NCI-H2029 treated with DMSO at 0.1 percent for 48 hours (cell line): Measurements from ENCODE around the gene SNRPD3.
A peak's percentile ranks its signal among the peaks of the same experiment; 100 is the strongest.
"Not testable (repeated sequence)": the region's sequence is repeated elsewhere in the genome, so short reads cannot be mapped to it uniquely, and the experiment has no call there.

Source experiments
- DNase-seq: peaks from one replicate; lab custom pipeline; 2025; lab: John Stamatoyannopoulos, UW

SNRPD3 gene

GRCh38 chr22:24555165-24556039 lies at the start of gene SNRPD3:
TSS of gene SNRPD3 (plus strand) at chr22:24555999. CDS start at chr22:24557675, 1,676 bp downstream.
- DNase-seq, result peak; percentile 82

DNA sequence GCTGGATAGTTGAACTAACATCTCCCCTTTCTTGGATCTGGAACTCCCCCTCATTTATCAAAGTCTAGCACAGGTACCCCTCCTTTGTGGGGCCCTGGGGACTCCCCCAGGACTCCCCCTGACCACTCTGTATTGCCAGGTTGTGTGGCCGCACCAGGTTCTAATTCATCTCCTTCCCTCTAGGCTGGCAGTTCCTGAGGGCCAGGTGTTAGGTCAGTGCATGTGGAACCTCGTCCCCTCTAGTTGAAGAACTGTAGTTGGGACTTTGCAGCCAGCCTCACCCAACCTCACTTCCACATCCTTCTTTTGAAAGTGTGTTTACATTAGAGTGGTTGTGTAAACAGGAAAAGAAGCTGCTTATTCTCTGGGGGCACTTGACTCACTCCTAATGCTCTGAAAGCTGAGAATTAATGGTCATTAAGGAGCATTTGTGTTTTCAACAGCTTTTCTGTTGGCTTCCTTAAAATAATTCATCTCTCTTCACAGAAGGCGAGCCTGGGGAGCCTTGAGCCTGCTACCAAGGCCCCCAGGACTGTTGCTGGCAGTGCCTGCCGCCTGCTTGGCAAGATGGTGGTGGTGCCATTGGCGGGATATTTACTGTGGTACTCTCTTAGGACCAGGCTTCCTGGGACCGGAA lies 48.9 kb upstream of the SNRPD3 start:
- DNase-seq, result peak; percentile 66

DNA sequence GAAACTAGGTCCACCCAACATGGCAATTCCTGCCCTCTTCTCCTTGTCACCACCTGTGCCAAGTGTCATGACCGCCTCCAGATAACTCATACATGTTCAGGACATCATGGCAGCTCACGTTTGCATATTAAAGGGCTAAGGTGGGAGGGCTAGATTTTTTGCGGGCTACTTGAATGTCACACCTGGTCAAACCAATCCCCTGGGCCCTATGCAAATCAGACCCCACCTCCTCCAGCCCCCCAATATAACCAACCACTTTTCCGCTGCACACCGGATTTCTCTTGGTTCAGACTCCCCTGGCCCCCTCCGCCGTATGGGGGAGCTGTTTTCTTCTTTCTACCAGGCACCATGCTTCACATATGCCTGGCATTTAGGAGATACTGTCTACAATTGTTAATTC lies 48.1 kb upstream of the SNRPD3 start:
- no peak for DNase-seq

GRCh38 chr22:24510637-24511625 lies 44.9 kb upstream of the SNRPD3 start:
- DNase-seq, result no peak

- DNase-seq, result no peak
These were observed 43.8 kb upstream of the SNRPD3 start for GRCh38 chr22:24512043-24512442.

DNA sequence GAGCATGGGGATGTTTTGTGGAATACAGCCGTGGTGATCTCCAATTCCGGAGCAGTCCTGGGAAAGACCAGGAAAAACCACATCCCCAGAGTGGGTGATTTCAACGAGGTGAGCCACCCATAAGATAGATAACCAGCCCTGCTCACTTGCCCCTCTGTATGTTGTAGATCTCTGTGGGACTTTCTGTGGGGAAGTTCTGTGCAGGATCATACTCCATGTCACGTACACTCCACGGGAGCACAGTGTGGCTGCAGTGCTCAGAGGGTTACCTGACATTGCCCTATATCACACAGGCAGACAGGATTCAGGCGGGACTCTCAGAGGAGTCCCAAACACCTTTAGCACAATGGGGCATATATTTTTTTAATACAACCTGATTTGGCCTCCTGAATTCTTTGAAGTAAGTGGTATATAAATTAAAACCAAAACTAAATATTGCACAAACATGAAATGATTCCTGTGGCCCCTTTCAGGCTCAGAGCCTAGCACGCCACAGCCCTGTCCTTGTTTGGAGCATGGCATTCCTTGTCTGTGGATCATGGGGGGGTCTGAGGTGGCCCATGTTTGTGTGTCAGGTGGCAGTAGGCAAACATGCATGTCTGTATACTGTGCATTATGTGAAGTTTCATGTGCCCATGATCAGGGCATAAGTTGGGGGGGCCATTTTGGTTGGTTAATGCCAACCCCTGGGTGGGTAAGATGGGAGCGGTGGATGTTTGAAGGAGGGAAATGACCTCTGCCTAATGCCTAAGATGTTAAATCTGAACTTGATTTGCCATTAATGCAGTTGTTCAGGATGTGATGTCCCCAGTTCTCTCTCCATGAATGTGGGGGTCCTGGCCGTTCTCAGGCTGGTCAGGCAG lies 42.2 kb upstream of the SNRPD3 start:
- no peak for DNase-seq

DNA sequence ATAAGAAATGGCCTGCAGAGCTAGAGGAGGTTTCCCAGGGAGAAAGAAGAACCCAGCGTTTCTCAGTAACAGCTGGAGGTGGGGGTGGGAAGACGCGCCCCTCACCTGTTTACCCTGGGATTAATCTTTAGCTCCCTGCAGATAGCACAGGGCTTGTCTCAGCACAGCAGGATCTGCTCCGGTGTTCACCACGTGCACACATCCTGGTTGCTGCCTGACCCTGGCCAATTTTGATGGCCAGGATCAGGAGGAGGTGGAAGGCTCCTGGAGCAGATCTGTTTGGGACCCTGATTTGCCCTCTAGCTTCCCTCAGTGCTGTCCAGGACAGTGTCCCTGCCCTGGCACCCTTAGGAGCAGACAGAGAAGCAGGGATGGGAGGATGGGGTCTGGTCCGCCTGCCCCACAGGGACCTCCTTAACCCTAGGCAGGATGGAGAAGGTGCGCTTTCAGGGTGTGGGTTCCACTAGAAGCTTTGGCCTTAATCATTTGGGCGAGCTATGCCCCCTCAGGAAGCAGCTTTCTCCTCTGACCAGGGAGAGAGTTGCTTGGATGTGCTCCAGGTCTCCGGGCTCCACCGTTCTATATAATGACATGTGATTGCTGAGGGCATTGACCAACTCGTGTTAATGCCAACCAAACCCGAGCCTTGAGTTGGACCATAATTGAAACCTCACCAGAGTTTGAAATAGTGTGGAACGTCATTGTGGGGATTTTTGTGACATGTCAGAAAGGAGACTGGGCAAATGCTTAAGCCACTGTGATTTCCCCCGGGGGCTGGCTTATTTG lies 41.4 kb upstream of the SNRPD3 start:
- DNase-seq, result no peak

- no peak for DNase-seq
These were observed 40.8 kb upstream of the SNRPD3 start for GRCh38 chr22:24515027-24515338.

DNA sequence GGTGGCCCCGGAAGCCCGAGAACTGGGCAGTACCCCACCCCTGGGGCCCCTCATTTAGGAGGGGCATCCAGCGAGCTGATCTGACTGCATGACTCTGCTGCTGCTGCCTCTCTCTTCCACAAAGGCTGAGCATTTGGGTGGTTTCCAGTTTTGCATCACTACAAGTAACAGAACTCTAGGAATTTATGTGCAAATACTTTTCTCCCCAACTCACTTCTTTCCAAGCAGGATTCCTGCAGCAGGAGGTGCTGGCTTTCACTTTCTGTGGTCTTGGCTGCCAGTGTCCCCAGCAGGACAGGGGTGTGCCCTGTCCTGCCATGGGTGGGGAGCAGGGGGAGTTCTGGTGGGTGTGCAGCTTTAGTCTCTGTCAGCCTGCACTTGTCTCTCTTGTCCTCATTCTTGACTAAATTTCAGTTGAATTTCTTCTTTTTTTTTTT lies 39.5 kb upstream of the SNRPD3 start:
- DNase-seq, result no peak

DNA sequence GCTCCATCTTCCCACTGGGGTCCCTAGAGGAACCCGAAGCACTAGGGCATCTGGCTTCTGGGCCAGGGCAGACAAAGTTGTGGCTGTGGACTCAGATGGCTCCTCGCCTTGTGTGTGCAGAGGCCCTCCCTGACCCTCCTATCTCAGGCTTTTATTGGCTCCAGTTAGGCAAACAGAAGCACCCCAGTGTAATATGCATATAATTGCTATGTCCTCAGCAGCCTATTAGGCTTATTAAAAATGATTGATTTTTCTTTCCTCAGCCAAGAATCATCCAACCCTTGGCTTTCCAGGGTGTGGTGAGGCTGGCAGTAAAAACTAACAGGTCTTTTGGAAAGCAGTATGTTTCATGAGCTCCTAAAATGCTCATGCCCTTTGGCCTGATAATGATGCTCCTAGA lies 38.4 kb upstream of the SNRPD3 start:
- DNase-seq, result no peak

GRCh38 chr22:24518228-24518627 lies 37.6 kb upstream of the SNRPD3 start:
- DNase-seq, result no peak

DNA sequence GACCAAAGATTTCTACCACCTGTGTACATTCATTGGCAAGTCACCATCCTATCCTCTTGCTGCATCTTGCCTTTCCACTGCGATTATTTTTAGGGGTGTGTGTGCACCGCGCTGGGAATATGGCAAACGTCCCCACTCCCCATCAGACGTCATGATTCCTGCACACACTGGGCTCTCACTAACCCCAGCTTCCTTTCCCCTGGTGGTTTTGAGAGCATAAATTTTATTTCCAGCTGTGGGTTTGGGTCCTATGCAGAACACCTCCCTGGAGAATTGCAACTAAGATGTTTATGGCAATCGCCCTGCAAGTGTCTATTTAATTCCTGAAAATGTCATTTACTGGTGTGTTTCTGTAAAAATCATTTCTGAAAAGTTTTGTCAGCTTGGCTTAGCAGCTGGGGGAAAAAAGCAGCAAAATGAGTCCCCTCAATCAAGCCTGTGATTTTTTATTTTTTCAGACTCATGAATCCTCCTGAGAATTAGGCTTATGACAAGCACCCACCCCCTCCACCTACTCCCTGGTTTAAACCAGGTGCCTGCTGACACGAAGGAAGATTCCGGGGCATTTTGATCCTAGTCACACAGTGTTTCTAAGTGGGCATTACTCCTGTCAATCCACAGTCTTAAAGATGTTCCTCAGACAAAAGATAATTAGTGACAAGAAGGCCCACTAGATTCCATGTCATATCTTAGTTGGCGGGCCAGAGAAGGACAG lies 36.9 kb upstream of the SNRPD3 start:
- DNase-seq, result no peak

DNA sequence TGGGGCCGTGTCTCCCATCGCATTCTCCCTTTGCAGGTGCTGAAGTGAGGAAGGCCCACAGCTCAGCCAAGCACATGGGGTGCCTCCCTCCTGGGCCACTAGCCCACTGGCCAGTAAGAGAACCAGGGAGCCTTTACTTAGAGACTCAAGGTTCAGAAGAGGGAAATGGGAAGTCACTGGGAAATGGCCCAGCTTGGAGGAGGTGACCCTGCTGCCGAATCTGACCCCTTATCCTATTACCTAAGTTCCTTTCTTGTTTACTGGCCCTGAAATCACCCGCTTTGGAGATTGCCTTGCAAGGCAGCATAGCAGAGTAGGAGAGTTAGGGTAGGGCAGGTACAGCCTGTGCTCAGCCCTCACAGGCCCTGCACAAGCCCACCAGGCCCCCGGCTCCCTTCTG lies 36.3 kb upstream of the SNRPD3 start:
- DNase-seq, result no peak

DNA sequence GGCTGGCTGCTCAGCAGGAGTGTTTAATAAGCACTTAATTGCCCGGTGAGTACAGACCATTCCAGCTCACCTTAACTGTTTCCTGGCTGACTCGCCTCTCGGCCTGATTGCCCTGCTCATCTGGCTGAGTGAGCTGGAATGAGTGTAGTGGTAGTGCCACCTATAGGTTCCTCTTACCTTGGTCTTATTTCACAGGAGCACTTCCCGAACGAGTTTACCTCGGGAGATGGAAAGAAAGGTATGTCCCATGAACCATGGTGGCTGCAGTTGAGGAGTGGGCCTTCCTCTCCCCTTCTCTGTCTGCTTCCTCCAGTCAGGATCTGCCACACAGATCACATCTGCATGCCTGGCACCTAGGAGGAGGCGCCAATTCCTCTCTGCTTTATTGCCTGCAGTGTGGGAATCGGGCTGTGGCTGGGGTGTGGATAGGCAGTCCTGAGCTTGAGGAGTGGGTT lies 34.0 kb upstream of the SNRPD3 start:
- DNase-seq, result peak; percentile 76

GRCh38 chr22:24523873-24524272 lies 31.9 kb upstream of the SNRPD3 start:
- no peak for DNase-seq

- DNase-seq, result peak; percentile 35
These were observed 30.3 kb upstream of the SNRPD3 start for GRCh38 chr22:24525416-24526037.

DNA sequence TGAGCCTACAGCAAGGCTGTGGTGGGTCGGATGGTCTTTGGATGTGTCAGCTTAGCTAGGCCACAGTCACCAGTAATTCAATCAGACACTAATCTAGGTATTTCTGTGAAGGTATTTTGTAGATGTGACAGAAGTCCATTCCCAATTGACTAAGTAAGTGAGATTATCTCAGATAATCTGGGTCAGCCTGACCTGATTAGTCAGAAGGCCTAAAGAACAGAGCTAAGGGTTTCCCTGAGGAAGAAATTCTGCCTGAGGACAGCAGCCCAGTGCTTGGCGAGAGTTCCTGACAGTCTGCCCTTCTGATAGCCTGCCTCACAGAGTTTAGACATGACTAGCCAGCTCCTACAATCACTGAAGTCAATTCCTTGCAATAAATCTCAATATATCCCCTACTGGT lies 29.6 kb upstream of the SNRPD3 start:
- DNase-seq, result no peak

GRCh38 chr22:24529898-24530297 lies 25.9 kb upstream of the SNRPD3 start:
- no peak for DNase-seq

DNA sequence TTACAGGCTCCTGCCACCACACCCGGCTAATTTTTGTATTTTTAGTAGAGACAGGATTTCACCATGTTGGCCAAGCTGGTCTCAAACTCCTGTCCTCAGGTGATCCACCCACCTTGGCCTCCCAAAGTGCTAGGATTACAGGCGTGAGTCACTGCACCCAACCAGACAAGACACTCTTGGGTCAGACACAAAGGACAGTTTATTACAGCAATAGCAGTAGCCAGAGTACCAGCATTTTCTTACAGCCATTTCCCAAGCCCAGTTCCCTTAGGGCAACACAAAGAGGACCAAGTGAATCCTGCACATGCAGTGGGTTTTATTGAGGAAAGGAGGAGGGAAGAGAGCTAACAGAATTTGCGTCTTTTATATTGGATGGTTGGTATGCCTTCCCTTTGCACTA lies 24.8 kb upstream of the SNRPD3 start:
- not testable (repeated sequence) for DNase-seq
